IMR-90 (cell line): ENCODE results near the gene TACC2. TPM values are rescaled to one million over a fixed set of nuclear protein-coding genes. Genes with fewer than 3 reads are reported as not detected.

ENCODE experiments used
- ATAC-seq: fragments of 200-7000 bp; cut with Tn5 transposase; 2 replicates; pipeline ENCODE4 v1.9.1; 2020; ENCODE audit warnings: low read depth, mild to moderate bottlenecking, moderate library complexity
- BruUV-seq: library from RNA; stranded (reverse); fragments of 400-500 nt; replicated peaks from 2 replicates; lab custom pipeline; 2021; lab: Mats Ljungman, UMichigan
- CTCF ChIA-PET: fragments of 300-600 bp; formaldehyde crosslinking; extraction: SDS; loops from one replicate; lab custom pipeline; 2021; ENCODE audit warnings: antibody characterized with exemption; lab: Yijun Ruan, JAX
- POLR2A ChIA-PET: fragments of 300-600 bp; sonication (Branson Sonifier 250); formaldehyde crosslinking; loops from one replicate; lab custom pipeline; 2022; ENCODE audit warnings: antibody characterized with exemption; ENCODE audit not compliant: unreplicated experiment; lab: Charles Lee
- DNase-seq: peaks from one replicate; pipeline ENCODE4 v3.0.0; 2013
- H2AFZ ChIP-seq: replicated peaks from 2 replicates; pipeline ENCODE3; 2013; ENCODE audit warnings: low read length, mild to moderate bottlenecking; ENCODE audit not compliant: poor library complexity
- H2AK5ac ChIP-seq: 2 replicates; pipeline ENCODE4 v1.6.1; 2013; ENCODE audit warnings: low read depth, low read length, inconsistent platforms
- H2AK9ac ChIP-seq: replicated peaks from 2 replicates; pipeline ENCODE3; 2013; ENCODE audit warnings: mild to moderate bottlenecking, low read depth, low read length, moderate library complexity; ENCODE audit not compliant: poor library complexity
- H2BK120ac ChIP-seq: 2 replicates; pipeline ENCODE4 v1.6.1; 2013; ENCODE audit warnings: low read depth, low read length, inconsistent platforms
- H2BK15ac ChIP-seq: 3 replicates; pipeline ENCODE4 v1.6.1; 2013; ENCODE audit warnings: low read depth, low read length, inconsistent platforms
- H2BK20ac ChIP-seq: 2 replicates; pipeline ENCODE4 v1.6.1; 2013; ENCODE audit warnings: low read depth, mild to moderate bottlenecking, inconsistent platforms, low read length, moderate library complexity
- H2BK5ac ChIP-seq: 2 replicates; pipeline ENCODE4 v1.6.1; 2013; ENCODE audit warnings: mild to moderate bottlenecking, low read depth, low read length, inconsistent platforms; ENCODE audit not compliant: poor library complexity, severe bottlenecking
- H3K14ac ChIP-seq: replicated peaks from 2 replicates; pipeline ENCODE4 v1.6.1; 2013; ENCODE audit warnings: low read depth, low read length, inconsistent platforms
- H3K18ac ChIP-seq: 2 replicates; pipeline ENCODE4 v1.6.1; 2013; ENCODE audit warnings: low read depth, low read length, control low read depth
- H3K23ac ChIP-seq: 2 replicates; pipeline ENCODE4 v1.6.1; 2013; ENCODE audit warnings: low read depth, low read length, inconsistent platforms
- H3K27ac ChIP-seq: 2 replicates; pipeline ENCODE4 v1.5.1; 2013; ENCODE audit warnings: mild to moderate bottlenecking, control low read depth, low read length; ENCODE audit not compliant: insufficient read depth
- H3K27me3 ChIP-seq: 2 replicates; pipeline ENCODE4 v1.6.1; 2013; ENCODE audit warnings: low read length; ENCODE audit not compliant: control insufficient read depth, insufficient read depth
- H3K36me3 ChIP-seq: 2 replicates; pipeline ENCODE4 v1.6.1; 2013; ENCODE audit warnings: low read length, mixed read lengths; ENCODE audit not compliant: control insufficient read depth, insufficient read depth
- H3K4ac ChIP-seq: 2 replicates; pipeline ENCODE4 v1.6.1; 2013; ENCODE audit warnings: low read depth, low read length, inconsistent platforms
- H3K4me1 ChIP-seq: 2 replicates; pipeline ENCODE4 v1.6.1; 2013; ENCODE audit warnings: low read length, mixed read lengths; ENCODE audit not compliant: control insufficient read depth, insufficient read depth
- H3K4me2 ChIP-seq: 2 replicates; pipeline ENCODE4 v1.6.1; 2013; ENCODE audit warnings: low read depth, mild to moderate bottlenecking, control low read depth, low read length, moderate library complexity
- H3K4me3 ChIP-seq: 2 replicates; pipeline ENCODE4 v1.5.1; 2013; ENCODE audit warnings: low read depth, mild to moderate bottlenecking, control low read depth, low read length, moderate library complexity; ENCODE audit not compliant: insufficient read depth
- H3K56ac ChIP-seq: 2 replicates; pipeline ENCODE4 v1.6.1; 2013; ENCODE audit warnings: low read length, inconsistent platforms; ENCODE audit not compliant: insufficient read depth; ENCODE audit errors: extremely low read depth
- H3K79me1 ChIP-seq, 2 experiments: 2 replicates each; pipeline ENCODE4 v1.6.1; 2013; ENCODE audit warnings: low read length in 2 of 2, inconsistent platforms in 1 of 2, low read depth in 1 of 2
- H3K9ac ChIP-seq: 2 replicates; pipeline ENCODE4 v1.6.1; 2013; ENCODE audit warnings: low read depth, low read length, control low read depth
- H3K9me1 ChIP-seq: 2 replicates; pipeline ENCODE4 v1.6.1; 2013; ENCODE audit warnings: low read length, inconsistent platforms; ENCODE audit not compliant: insufficient read depth
- H3K9me3 ChIP-seq: 2 replicates; pipeline ENCODE4 v1.6.1; 2013; ENCODE audit warnings: low read length; ENCODE audit not compliant: control insufficient read depth, insufficient read depth
- H4K20me1 ChIP-seq: 2 replicates; pipeline ENCODE4 v1.6.1; 2013; ENCODE audit warnings: low read length, inconsistent platforms; ENCODE audit not compliant: insufficient read depth
- H4K5ac ChIP-seq: 2 replicates; pipeline ENCODE4 v1.6.1; 2013; ENCODE audit warnings: mild to moderate bottlenecking, low read depth, low read length, control low read depth
- H4K8ac ChIP-seq, 2 experiments: 2 replicates each; pipeline ENCODE4 v1.6.1; 2013; ENCODE audit warnings: low read depth in 2 of 2, low read length in 2 of 2, control low read depth in 1 of 2, inconsistent platforms in 1 of 2
- H4K91ac ChIP-seq: 2 replicates; pipeline ENCODE4 v1.6.1; 2013; ENCODE audit warnings: low read depth, low read length, inconsistent platforms; ENCODE audit not compliant: insufficient read depth
- POLR2A ChIP-seq: IDR thresholded peaks from 2 replicates; pipeline ENCODE4 v1.6.1; 2012; ENCODE audit warnings: mild to moderate bottlenecking, low read depth, low read length
- RAD21 ChIP-seq: IDR thresholded peaks from 2 replicates; pipeline ENCODE4 v1.6.1; 2012; ENCODE audit warnings: low read length, improper control_type of control experiment
- RCOR1 ChIP-seq: IDR thresholded peaks from 2 replicates; pipeline ENCODE4 v1.6.1; 2012; ENCODE audit warnings: mild to moderate bottlenecking, low read length, improper control_type of control experiment; ENCODE audit not compliant: insufficient replicate concordance
- WGBS, 2 experiments: methylation state at CpG; one replicate each; pipeline versions ENCODE4 v1.1.5 to v1.1.7; 2013; ENCODE audit warnings: missing lambda C conversion rate in 2 of 2; ENCODE audit not compliant: insufficient read length in 1 of 2; ENCODE audit errors: extremely low coverage in 2 of 2; 5-methylcytosine and 5-hydroxymethylcytosine counted together
- dilution Hi-C: fragments of 300-500 bp; cut with HindIII; formaldehyde crosslinking; loops from one replicate; pipeline ENCODE4 v1.14.3; 2018; ENCODE audit warnings: low sequenced_read_pairs; ENCODE audit not compliant: unreplicated experiment
- in situ Hi-C: fragments of 300-500 bp; cut with MboI; formaldehyde crosslinking; loops from 3 replicates; pipeline ENCODE4 v1.14.3; 2019; ENCODE audit warnings: low sequenced_read_pairs, inconsistent platforms, mixed read lengths
- intact Hi-C: fragments of 100-400 bp; cut with micrococcal nuclease; formaldehyde crosslinking; loops from 2 replicates; pipeline ENCODE4 v1.10.0; 2022
- polyA plus RNA-seq, 3 experiments: library from polyadenylated mRNA; depleted of rRNA; stranded (reverse); fragments of >200 nt; gene quantifications; 2 replicates each; pipeline ENCODE4 v1.2.3, GENCODE V29; 2012; ENCODE audit warnings: low replicate concordance in 1 of 3
- total RNA-seq: library from RNA; depleted of rRNA; stranded (reverse); fragments of >200 nt; gene quantifications from 2 replicates; pipeline ENCODE4 v1.2.3, GENCODE V29; 2012

The TACC2 gene
- total and polyA plus RNA-seq, 2 of the 4 experiments (the other 2 are of a cell fraction), result 2.9 to 15.4 TPM

- CTCF ChIA-PET, result no interaction called here
- Histone ChIP-seq H2AK5ac (no peak overlapping the region), H3K9me1 (no peaks in the 10 kb centered on the region), H3K36me3 (no peaks in the 10 kb centered on the region), H3K4me2 (no peak overlapping the region), H3K9me3 (no peaks in the 10 kb centered on the region; the same call in 1 of the 2 replicates), H3K18ac (no peak overlapping the region), H2AFZ (no peak overlapping the region), H2BK15ac (no peak overlapping the region), H3K23ac (no peak overlapping the region), H3K9ac (no peak overlapping the region), H2BK120ac (no peak overlapping the region), H3K56ac (no peak overlapping the region), H3K79me1 (no peaks in the 10 kb centered on the region), H2BK20ac (no peak overlapping the region), H3K14ac (no peak overlapping the region), H2BK5ac (no peak overlapping the region), H4K8ac (no peak overlapping the region), H3K4me1 (no peaks in the 10 kb centered on the region), H4K91ac (no peak overlapping the region), H4K5ac (no peak overlapping the region), H3K27ac (no peak overlapping the region), H3K4me3 (no peak overlapping the region), H3K4ac (no peak overlapping the region), H4K20me1 (no peaks in the 10 kb centered on the region), H2AK9ac (no peak overlapping the region), H3K27me3 (peaks cover 33% of the 10 kb centered on the region)
- WGBS, 2 experiments, result 85% methylated on average over 2 of the region's 6 CpGs; no CpG with 5 or more reads in 1 of the 2 experiments
- no peak for DNase-seq
- BruUV-seq, result no TSS peak
- in situ Hi-C loops (no loop called here), intact Hi-C loops (no loop called here), dilution Hi-C loops (no loop called here)
- ATAC-seq, result no peak
- POLR2A ChIA-PET, result no interaction called here
- TF ChIP-seq POLR2A, result no peak
- no peak for TF ChIP-seq RAD21
- no peak for TF ChIP-seq RCOR1
Measured at GRCh38 chr10:122091722-122092121, 102.8 kb downstream of the TACC2 start.
